ENCODE results near the gene VEGFC. TPM values are rescaled to one million over a fixed set of nuclear protein-coding genes. Genes with fewer than 3 reads are reported as not detected.

The VEGFC gene
- polyA plus RNA-seq, 1 of the 3 experiments (the other 2 are of a cell fraction), result 81.9 TPM

- ChIA-PET CTCF (no interaction called here), POLR2A (no interaction called here)
- no peak for DNase-seq
- Histone ChIP-seq H3K36me3 (replicated peaks in 1 of 2; ENCODE audit: control insufficient read depth in 1 of 2, insufficient read depth in 2 of 2, low read length in 1 of 2) (no peaks in the 10 kb centered on the region), H3K4me3 (ENCODE audit: low read depth in 2 of 2, low read length in 1 of 2) (no peak overlapping the region; a peak in 1 of 4 replicates), H2AFZ (ENCODE audit: low read depth) (no peak overlapping the region), H4K20me1 (ENCODE audit: insufficient read depth) (no peaks in the 10 kb centered on the region), H3K27me3 (ENCODE audit: insufficient read depth) (no peaks in the 10 kb centered on the region), H3K9me3 (peaks cover 4% of the 10 kb centered on the region; the same call in 1 of the 2 replicates), H3K4me1 (ENCODE audit: control insufficient read depth in 1 of 2, insufficient read depth in 2 of 2, low read depth in 1 of 2, low read length in 1 of 2) (peaks cover 0 to 22% of the 10 kb centered on the region in 2 experiments; a peak in 1 of 4 replicates), H3K9me2 (no peaks in the 10 kb centered on the region), H3F3A (replicated peaks; ENCODE audit: insufficient read depth) (peaks cover 54% of the 10 kb centered on the region), H3K9ac (peak overlapping the region; percentile 20; the same call in 1 of the 2 replicates), H3K79me2 (ENCODE audit: insufficient read depth) (no peaks in the 10 kb centered on the region; the same call in 1 of the 2 replicates), H3K4me2 (peak overlapping the region; percentile 34; the same call in 1 of the 2 replicates), H3K27ac (ENCODE audit: low read depth in 2 of 2, low read length in 1 of 2) (peak overlapping the region; percentile 75 to 89; a peak in 3 of 4 replicates)
- WGBS (ENCODE audit: low lambda C conversion rate), result 11% methylated on average over 1 of the region's 1 CpG
- TF ChIP-seq YY1 (IDR thresholded peaks at IDR 0.05; ENCODE audit: low read depth) (peak; percentile 12; the same call in 1 of the 2 replicates), MXI1 (IDR thresholded peaks at IDR 0.05; ENCODE audit: low read depth, low read length) (no peak), TCF12 (IDR thresholded peaks at IDR 0.05) (peak; percentile 97), TAF1 (IDR thresholded peaks at IDR 0.05; ENCODE audit: borderline replicate concordance, low read depth, low read length) (0 out of 2 replicates have a peak, but pooled peaks have one; percentile 13), USF1 (IDR thresholded peaks at IDR 0.05; ENCODE audit: borderline replicate concordance, low read depth) (no peak), SIN3A (IDR thresholded peaks at IDR 0.05; ENCODE audit: borderline replicate concordance, low read depth, low read length) (0 out of 2 replicates have a peak, but pooled peaks have one; percentile 35), NRF1 (IDR thresholded peaks at IDR 0.05; ENCODE audit: low read depth, low read length) (no peak), CHD2 (IDR thresholded peaks at IDR 0.05; ENCODE audit: low read length, partially characterized antibody) (no peak), ZBTB33 (IDR thresholded peaks at IDR 0.05; ENCODE audit: borderline replicate concordance, low read depth) (peak; percentile 70; the same call in 1 of the 2 replicates), ELF1 (IDR thresholded peaks at IDR 0.05) (no peak), GATA2 (CRISPR knock-in tag; IDR thresholded peaks at IDR 0.05) (no peak), FOXM1 (IDR thresholded peaks at IDR 0.05; ENCODE audit: low read depth) (peak; percentile 95), TEAD4 (IDR thresholded peaks at IDR 0.05; ENCODE audit: borderline replicate concordance, insufficient read depth) (peak; percentile 98), USF2 (IDR thresholded peaks at IDR 0.05; ENCODE audit: borderline replicate concordance, low read depth, low read length) (no peak), SMC3 (IDR thresholded peaks at IDR 0.05; ENCODE audit: low read depth, low read length) (no peak), MAX (IDR thresholded peaks at IDR 0.05; ENCODE audit: low read depth) (no peak), RCOR1 (IDR thresholded peaks at IDR 0.05; ENCODE audit: low read length) (no peak), EZH2phosphoT487 (IDR thresholded peaks at IDR 0.05; ENCODE audit: borderline replicate concordance, low read depth) (no peak), FOSL2 (IDR thresholded peaks at IDR 0.05; ENCODE audit: borderline replicate concordance, low read depth) (peak; percentile 98), RXRA (IDR thresholded peaks at IDR 0.05; ENCODE audit: borderline replicate concordance, low read depth) (peak; percentile 85), RAD21 (IDR thresholded peaks at IDR 0.05; ENCODE audit: low read length) (no peak), IRF3 (IDR thresholded peaks at IDR 0.05; ENCODE audit: low read depth, low read length) (no peak), PBX3 (IDR thresholded peaks at IDR 0.05) (peak; percentile 96), CTCF (IDR thresholded peaks at IDR 0.05) (no peak), RFX5 (IDR thresholded peaks at IDR 0.05; ENCODE audit: low read length) (no peak), JUND (IDR thresholded peaks at IDR 0.05) (peak; percentile 99), MEF2A (IDR thresholded peaks at IDR 0.05; ENCODE audit: borderline replicate concordance, low read depth) (peak; percentile 88), FOXJ3 (CRISPR knock-in tag; IDR thresholded peaks at IDR 0.05) (no peak)
Measured at GRCh38 chr4:176841711-176842112, 49.0 kb upstream of the VEGFC start.

All from SK-N-SH (cell line).